Osteoblast (primary cell): ENCODE measurements around the gene SUGT1. TPM values are rescaled to one million over a fixed set of nuclear protein-coding genes. Genes with fewer than 3 reads are reported as not detected.
A peak's percentile ranks its signal among the peaks of the same experiment; 100 is the strongest.

Experiments
- DNase-seq: peaks from one replicate; pipeline ENCODE4 v3.0.0; 2011; ENCODE audit warnings: low spot score, mixed read lengths; ENCODE audit not compliant: insufficient read length; ENCODE audit errors: missing footprints
- H2AFZ ChIP-seq: 2 replicates; pipeline ENCODE4 v1.6.0; 2011; ENCODE audit warnings: mild to moderate bottlenecking, low read length
- H3K27ac ChIP-seq: 2 replicates; pipeline ENCODE4 v1.5.1; 2011; ENCODE audit warnings: mild to moderate bottlenecking, low read depth, low read length, moderate library complexity
- H3K27me3 ChIP-seq: 2 replicates; pipeline ENCODE4 v1.6.0; 2012; ENCODE audit warnings: mild to moderate bottlenecking, control low read depth, inconsistent platforms, low read length, moderate library complexity; ENCODE audit not compliant: insufficient read depth
- H3K36me3 ChIP-seq: 2 replicates; pipeline ENCODE4 v1.5.1; 2011; ENCODE audit warnings: mild to moderate bottlenecking, low read length, control low read depth, moderate library complexity; ENCODE audit not compliant: insufficient read depth
- H3K4me1 ChIP-seq: 2 replicates; pipeline ENCODE4 v1.5.1; 2011; ENCODE audit warnings: mild to moderate bottlenecking, low read length, control low read depth, moderate library complexity; ENCODE audit not compliant: insufficient read depth
- H3K4me2 ChIP-seq: 2 replicates; pipeline ENCODE4 v1.6.0; 2011; ENCODE audit warnings: mild to moderate bottlenecking, low read length; ENCODE audit not compliant: insufficient read depth
- H3K4me3 ChIP-seq: fragments of 200-600 bp; sonication (generic); 3 replicates; pipeline ENCODE4 v1.5.1; 2012; ENCODE audit warnings: mild to moderate bottlenecking, low read length, inconsistent platforms; ENCODE audit not compliant: insufficient read depth
- H3K79me2 ChIP-seq: 2 replicates; pipeline ENCODE4 v1.6.0; 2012; ENCODE audit warnings: mild to moderate bottlenecking, low read length, control low read depth, inconsistent platforms; ENCODE audit not compliant: insufficient read depth
- H3K9me3 ChIP-seq: 2 replicates; pipeline ENCODE4 v1.5.1; 2011; ENCODE audit warnings: low read depth, low read length, control low read depth
- H4K20me1 ChIP-seq: 2 replicates; pipeline ENCODE4 v1.6.0; 2012; ENCODE audit warnings: mild to moderate bottlenecking, low read length, control low read depth; ENCODE audit not compliant: insufficient read depth
- total RNA-seq: library from RNA; depleted of rRNA; stranded (reverse); fragments of >200 nt; gene quantifications from 2 replicates; pipeline ENCODE4 v1.2.3, GENCODE V29; 2012
- TF ChIP-seq, protein P1 (sequence below): IDR thresholded peaks from 2 replicates; pipeline ENCODE4 v1.5.1; 2011; ENCODE audit warnings: mild to moderate bottlenecking, low read depth, low read length, moderate library complexity; ENCODE audit errors: extremely low read depth

SUGT1 gene
- total RNA-seq, 1 donor, result 30.4 TPM

- Histone ChIP-seq H3K4me2 (no peak overlapping the region), H3K9me3 (no peaks in the 10 kb centered on the region), H2AFZ (no peak overlapping the region), H3K36me3 (peaks cover 33% of the 10 kb centered on the region), H3K27me3 (no peaks in the 10 kb centered on the region), H3K27ac (no peak overlapping the region), H3K4me1 (no peaks in the 10 kb centered on the region), H3K79me2 (peaks cover 2% of the 10 kb centered on the region), H3K4me3 (no peak overlapping the region), H4K20me1 (peaks cover 5% of the 10 kb centered on the region)
- DNase-seq, result no peak
- TF ChIP-seq, protein P1, sequence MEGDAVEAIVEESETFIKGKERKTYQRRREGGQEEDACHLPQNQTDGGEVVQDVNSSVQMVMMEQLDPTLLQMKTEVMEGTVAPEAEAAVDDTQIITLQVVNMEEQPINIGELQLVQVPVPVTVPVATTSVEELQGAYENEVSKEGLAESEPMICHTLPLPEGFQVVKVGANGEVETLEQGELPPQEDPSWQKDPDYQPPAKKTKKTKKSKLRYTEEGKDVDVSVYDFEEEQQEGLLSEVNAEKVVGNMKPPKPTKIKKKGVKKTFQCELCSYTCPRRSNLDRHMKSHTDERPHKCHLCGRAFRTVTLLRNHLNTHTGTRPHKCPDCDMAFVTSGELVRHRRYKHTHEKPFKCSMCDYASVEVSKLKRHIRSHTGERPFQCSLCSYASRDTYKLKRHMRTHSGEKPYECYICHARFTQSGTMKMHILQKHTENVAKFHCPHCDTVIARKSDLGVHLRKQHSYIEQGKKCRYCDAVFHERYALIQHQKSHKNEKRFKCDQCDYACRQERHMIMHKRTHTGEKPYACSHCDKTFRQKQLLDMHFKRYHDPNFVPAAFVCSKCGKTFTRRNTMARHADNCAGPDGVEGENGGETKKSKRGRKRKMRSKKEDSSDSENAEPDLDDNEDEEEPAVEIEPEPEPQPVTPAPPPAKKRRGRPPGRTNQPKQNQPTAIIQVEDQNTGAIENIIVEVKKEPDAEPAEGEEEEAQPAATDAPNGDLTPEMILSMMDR, result no peak
Measured at GRCh38 chr13:52686376-52686775, 33.7 kb downstream of the SUGT1 start.

DNA sequence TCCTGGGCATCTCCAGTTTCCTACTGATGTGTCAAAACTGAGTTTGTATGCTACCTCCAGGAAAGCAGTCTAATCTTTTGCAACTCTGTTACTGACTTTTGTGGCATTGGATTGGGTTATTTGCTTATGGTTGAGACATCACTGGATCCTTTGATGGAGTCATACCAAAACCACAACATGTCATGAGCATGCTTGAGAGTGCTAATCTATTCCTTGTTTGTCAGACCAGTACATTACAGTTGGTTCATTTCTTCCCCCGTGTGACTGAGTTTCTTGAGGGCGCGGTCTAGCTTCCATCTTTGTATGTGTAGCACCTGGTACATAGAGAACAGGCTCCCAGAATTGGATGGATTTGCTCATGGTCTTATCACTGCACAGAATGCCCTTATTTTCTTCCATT, 43.2 kb downstream of the SUGT1 start:
- no peaks in the 10 kb centered on the region for H3K79me2 ChIP-seq
- H3K27me3 ChIP-seq, result no peaks in the 10 kb centered on the region
- H3K27ac ChIP-seq, result no peak overlapping the region
- no peaks in the 10 kb centered on the region for H4K20me1 ChIP-seq
- no peaks in the 10 kb centered on the region for H3K9me3 ChIP-seq
- no peak overlapping the region for H3K4me3 ChIP-seq
- TF ChIP-seq, protein P1, result no peak
- no peak overlapping the region for H2AFZ ChIP-seq
- no peaks in the 10 kb centered on the region for H3K4me1 ChIP-seq
- no peaks in the 10 kb centered on the region for H3K36me3 ChIP-seq
- H3K4me2 ChIP-seq, result no peak overlapping the region
- DNase-seq, result peak; percentile 26

- Histone ChIP-seq H3K27ac (no peak overlapping the region), H3K9me3 (no peaks in the 10 kb centered on the region), H3K4me1 (no peaks in the 10 kb centered on the region), H3K4me3 (no peak overlapping the region), H3K4me2 (no peak overlapping the region), H2AFZ (no peak overlapping the region), H3K27me3 (no peaks in the 10 kb centered on the region), H3K36me3 (no peaks in the 10 kb centered on the region), H4K20me1 (no peaks in the 10 kb centered on the region), H3K79me2 (no peaks in the 10 kb centered on the region)
- TF ChIP-seq, protein P1, result no peak
- DNase-seq, result no peak
Measured at GRCh38 chr13:52696566-52696965, 43.9 kb downstream of the SUGT1 start.

DNA sequence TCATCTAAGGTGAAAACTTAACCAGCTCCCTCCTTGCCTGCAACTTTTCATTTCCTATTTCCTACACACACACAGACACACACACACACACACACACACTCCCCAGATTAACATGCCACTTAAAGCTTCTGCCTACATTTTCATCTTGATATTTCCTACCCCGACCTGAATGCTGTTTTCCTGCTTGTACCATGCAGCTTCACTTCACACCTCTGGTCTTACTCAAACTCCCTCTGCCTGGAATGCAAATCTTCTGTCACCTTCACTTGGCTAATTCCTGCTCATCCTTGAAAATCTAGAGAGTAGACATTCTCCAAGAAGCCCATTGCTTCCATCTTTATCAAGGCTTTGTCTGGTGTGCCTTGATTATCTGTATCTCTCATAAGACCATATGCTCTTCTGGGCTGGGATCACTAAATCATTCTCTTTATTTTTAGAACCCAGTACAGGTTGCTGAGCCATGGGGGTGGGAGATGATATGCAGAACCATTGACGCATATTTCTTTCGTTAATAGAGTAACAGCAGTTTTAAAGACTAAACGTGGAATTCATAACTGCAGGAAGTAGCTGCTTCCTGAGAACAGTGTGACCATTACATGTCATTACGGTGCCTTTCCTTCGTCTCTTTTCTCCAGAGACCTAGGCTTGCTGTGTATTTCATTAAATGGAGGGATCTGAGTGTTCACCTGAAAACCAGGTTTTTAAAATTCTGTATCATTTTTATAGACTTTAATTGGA, 49.3 kb downstream of the SUGT1 start:
- TF ChIP-seq, protein P1, result no peak
- Histone ChIP-seq H3K36me3 (no peaks in the 10 kb centered on the region), H3K79me2 (no peaks in the 10 kb centered on the region), H4K20me1 (no peaks in the 10 kb centered on the region), H3K4me2 (no peak overlapping the region), H2AFZ (no peak overlapping the region), H3K27me3 (no peaks in the 10 kb centered on the region), H3K4me3 (no peak overlapping the region), H3K4me1 (no peaks in the 10 kb centered on the region), H3K27ac (no peak overlapping the region), H3K9me3 (no peaks in the 10 kb centered on the region)
- no peak for DNase-seq
